HG03378 (cell line): ENCODE data around the gene REST.
A peak's percentile ranks its signal among the peaks of the same experiment; 100 is the strongest.
"Not testable (repeated sequence)": the region's sequence is repeated elsewhere in the genome, so short reads cannot be mapped to it uniquely, and the experiment has no call there.

Source experiments
- ATAC-seq: cut with Tn5 transposase; IDR thresholded peaks from one replicate; pipeline ENCODE4 v1.9.1; 2021; ENCODE audit warnings: mild to moderate bottlenecking, moderate library complexity; ENCODE audit not compliant: unreplicated experiment

Gene REST

DNA sequence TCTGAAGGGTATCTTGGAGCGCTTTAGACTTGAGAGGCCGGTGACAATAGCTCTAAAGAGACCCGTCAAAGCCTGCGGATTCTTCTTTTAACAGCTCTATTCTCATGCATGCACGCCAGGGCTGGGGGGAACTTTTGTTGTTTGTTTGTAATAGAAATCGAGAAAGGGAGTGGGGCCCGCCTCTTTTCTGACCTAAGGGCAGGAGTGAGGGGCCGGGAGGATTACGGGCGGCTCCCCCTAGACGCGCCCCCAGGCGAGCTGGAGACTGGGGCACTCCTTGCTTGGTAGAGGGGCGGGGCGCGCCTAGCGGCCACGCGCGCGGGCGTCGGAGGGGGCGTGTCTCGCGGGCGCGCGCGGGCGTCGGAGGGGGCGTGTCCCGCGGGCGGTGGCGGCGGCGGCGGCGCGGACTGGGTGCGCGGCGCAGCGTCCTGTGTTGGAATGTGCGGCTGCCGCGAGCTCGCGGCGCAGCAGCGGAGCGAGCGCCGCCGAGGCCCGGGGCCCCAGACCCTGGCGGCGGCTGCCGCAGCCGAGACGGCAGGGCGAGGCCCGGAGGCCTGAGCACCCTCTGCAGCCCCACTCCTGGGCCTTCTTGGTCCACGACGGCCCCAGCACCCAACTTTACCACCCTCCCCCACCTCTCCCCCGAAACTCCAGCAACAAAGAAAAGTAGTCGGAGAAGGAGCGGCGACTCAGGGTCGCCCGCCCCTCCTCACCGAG, at the start of gene REST:
REST (plus strand) TSS at position 412 of the 717 bp plus-strand sequence. CDS start 2,739 bp downstream, outside the sequence.
- no peak for ATAC-seq

GRCh38 chr4:56859841-56860240, 47.9 kb upstream of the REST start:
- ATAC-seq: peak; percentile 64

DNA sequence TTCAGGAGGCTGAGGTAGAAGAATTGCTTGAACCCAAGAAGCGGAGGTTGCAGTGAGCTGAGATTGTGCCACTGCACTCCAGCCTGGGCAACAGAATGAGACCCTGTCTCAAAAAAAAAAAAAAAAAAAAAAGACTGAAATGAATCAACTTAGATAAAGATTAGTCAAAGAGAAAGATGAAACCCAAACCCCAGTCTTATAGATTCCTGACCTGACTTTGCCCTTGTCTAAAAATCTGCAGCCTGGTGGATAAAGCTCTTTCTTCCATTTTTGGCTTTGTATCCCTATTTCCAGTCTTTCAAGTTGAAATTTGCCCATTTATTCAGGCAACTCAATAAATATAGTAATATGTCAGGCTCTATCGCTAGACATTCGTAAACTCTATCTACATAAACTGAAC, 46.9 kb upstream of the REST start:
- peak; percentile 42 for ATAC-seq

DNA sequence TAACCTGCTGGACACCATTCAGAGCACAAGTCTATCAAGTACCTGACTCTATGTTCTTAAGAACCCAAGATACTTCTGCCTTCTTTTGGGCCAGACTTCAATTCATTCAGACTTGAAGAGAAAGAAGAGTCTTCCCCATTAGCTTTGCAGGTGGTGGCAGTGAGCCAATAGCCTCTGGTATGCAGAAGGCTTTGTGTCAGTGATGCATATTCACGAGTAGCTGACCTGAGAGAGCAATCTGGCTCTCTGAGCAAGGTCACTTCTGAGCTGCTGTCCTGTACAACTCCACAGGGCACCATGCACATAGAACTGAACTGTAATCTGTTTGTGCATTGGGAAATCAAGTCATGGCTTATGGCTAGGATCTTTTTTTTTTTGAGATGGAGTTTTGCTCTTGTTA, 46.3 kb upstream of the REST start:
- no peak for ATAC-seq

DNA sequence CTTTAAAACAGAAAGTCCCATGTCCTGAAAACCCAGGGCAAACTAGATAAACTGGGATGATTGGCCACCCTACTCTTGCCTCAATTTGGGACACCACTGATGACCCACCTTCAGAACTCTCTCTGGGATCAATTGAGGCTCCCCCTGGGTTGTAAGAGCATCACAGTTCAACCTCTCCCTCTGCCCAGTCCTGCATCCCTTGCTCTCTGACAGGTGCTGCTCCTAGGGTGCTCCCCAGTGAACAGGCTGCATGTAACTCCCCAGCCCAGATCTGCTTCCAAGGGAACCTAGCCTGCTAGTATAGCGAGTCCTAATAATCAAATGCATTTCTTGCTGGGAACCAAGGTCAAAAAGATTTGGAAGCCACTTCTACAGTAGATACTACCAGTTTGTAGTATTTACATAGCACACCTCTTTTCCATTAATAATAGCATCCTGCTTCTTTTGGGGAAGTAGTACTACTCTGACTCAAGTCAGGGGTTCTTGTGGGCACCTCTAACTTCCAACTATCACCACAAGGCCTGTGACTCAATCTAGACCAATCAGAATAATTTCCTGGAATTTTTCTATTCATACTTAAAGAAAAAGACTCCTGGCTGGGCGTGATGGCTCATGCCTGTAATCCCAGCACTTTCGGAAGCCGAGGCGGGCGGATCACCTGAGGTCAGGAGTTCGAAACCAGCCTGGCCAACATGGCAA, 44.1 kb upstream of the REST start:
- ATAC-seq: peak; percentile 51

GRCh38 chr4:56870946-56871345, 36.8 kb upstream of the REST start:
- no peak for ATAC-seq

- no peak for ATAC-seq
Measured at GRCh38 chr4:56871371-56871866, 36.3 kb upstream of the REST start.

GRCh38 chr4:56874166-56874565, 33.5 kb upstream of the REST start:
- no peak for ATAC-seq

GRCh38 chr4:56874923-56875322, 32.8 kb upstream of the REST start:
- ATAC-seq: peak; percentile 54

DNA sequence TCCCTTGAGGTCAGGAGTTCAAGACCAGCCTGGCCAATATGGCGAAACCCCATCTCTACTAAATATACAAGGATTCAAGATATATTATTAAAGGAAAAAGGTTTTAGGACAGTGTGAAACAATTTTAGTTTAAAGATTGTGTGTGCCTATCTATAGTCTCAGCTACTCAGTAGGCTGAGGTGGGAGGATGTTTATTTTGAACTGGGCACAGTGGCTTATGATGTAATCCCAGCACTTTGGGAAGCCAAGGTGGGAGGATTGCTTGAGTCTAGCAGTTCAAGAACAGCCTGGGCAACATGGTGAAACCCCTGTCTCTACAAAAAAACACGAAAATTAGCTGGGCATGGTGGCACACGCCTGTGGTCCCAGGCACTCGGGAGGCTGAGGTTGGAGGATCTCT, 31.4 kb upstream of the REST start:
- no peak for ATAC-seq

GRCh38 chr4:56879996-56880395, 27.7 kb upstream of the REST start:
- ATAC-seq: no peak

DNA sequence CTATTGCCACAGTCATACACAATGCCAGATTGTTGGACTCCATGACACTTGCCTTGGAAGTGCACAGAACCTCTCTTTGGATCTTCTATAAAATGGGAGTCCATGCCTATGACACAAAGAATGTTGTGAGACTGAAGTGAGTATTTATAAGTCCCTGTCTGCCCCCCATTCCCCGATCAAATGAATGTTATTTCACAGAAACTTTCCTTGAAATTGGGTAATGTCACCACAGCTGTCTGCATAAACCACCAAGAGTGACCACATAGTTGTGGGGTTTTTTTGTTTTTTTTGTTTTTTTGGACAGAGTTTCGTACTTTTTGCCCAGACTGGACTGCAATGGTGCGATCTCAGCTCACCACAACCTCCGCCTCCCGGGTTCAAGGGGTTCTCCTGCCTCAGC, 27.1 kb upstream of the REST start:
- ATAC-seq: no peak

GRCh38 chr4:56884511-56884910, 23.2 kb upstream of the REST start:
- not testable (repeated sequence) for ATAC-seq

DNA sequence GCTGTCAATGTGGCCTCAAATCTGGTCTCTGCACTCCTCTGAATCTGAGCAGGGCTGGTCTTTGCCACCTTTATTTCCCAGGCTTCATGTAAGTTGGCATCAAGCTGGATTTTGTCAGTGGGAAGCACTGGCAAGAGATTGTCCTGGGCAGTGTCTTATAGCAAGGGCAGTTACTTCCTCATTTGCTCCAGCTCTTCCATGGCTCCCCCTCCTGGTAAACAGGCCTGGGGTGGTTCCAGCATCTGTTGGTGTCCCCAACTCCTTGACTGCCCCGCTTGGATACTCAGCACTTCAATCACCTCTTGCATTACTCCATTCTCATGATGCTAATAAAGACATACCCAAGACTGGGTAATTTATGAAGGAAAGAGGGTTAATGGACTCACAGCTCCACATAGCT, 15.0 kb upstream of the REST start:
- no peak for ATAC-seq

- ATAC-seq: not testable (repeated sequence)
Measured at GRCh38 chr4:56897842-56898241, 9.9 kb upstream of the REST start.

DNA sequence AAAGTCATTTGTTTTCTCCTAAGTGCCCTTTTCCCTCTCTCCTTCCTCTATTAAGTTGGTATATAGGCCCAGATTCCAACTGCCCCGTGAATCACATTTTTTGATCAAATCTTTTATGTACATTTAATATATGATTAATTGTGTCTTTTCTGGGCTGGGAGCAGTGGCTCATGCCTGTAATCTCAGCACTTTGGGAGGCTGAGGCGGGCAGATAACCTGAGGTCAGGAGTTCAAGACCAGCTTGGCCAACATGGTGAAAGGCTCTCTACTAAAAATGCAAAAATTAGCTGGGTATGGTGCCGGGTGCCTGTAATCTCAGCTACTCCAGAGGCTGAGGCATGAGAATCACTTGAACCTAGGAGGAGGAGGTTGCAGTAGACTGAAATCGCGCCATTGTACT, 7.5 kb upstream of the REST start:
- ATAC-seq: not testable (repeated sequence)

- no peak for ATAC-seq
Measured at GRCh38 chr4:56902703-56903102, 5.0 kb upstream of the REST start.

DNA sequence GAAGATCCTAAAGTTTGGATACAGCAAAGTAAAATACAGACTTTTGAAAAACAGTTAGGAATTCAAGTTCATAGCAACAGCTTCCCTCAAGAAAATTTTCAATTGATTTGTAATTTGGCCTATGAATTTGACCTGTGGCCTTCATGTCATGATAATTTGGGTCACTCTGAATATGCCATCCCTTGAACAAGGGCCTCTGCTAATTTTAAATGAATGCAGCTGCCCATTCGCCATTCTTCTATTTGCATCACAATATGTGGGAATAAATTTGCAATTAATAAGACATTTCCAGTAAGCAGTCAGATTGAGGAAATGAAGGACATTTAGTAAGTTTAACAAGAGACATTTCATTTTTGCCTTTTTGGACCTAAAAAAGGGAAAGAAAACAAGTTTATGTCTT, 1.9 kb upstream of the REST start:
- ATAC-seq: no peak

DNA sequence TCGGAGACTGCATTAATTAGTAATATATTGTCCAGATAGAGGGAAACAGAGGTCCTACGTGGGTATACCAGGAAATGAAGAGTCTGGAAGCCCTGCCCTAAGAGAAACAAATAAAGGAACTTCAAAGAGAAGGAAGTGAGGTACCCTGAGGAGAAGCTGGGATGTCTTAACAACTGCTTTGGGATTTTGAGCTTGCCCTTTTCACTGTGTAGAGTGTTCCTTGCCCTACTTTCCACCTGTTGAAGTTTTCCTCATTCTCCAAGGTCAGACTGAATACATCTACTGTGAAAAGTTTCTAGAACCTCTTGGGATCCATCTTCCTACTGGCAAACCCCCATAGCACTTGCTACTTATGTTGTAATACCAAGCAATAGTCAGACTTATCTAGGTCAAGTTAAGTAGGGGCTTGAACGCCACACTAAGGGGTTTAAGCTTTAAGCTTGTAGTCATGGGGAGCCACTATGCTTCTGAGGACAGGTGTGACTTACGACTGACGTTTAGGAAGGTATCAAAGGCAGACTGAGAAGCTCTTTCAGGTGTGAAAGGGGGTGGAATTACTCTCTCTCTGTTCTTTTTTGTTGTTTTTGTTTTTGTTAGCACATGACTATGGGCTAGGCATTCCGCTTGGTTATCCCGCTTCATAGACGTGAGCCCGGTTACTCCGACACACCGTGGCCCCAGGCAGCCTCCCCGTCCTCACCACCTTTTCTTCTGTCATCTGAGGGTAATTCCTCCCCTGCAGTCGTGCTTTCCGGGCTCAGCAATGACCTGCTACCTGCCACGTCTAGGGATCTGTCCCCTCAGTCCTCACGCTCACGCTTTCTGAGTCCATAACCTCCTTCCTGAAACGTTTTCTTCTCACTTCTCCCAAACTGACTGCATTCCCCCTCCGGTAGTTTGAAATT, 959 bp upstream of the REST start:
- no peak for ATAC-seq

DNA sequence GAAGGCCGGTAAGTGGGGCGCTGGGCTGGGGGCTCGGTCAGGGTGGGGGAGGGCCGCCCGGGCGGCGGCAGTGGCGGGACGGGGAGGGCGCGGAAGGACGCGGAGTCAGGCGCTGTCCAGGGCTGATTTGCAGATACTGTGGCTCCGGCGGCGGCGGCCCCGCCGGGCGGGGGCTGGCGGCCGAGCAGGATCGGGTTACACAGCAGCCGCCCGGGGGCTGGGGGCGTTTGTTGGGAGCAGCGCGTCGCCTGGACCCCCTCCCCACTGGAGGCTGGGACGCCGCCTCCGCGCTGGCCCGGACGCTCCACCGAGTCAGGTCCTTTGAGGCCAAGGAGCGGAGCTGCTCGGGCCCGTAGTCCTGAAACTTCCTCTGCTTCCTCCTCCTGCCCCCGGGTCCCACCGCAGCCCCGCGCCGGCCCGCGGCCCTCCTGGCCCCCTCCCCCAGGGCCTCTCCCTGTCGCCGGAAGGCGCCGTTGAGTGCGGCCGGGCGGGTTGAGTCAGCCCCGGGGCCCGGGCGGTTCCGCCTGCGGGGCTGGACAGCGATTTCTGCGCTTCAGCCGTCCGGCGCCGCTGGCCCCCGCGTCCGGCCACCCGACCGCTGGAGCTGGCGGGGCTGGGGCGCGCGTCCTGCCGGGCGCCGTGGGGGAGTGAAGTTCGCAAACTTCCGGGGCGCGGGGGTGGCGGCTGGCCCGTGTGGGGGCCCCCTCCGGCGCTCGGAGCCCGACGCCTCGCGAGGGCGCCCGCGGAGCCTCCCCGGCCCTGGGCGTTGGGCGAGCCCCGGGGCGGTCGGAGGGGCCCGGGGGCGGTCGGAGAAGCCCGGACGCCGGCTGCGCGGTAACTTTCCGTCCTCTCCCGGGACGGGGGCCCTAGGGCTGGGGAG, 746 bp downstream of the REST start:
- peak; percentile 43 for ATAC-seq
